GM10266 (cell line): ENCODE data around the gene KCND3.

Experiments used
- DNase-seq: peaks from one replicate; pipeline ENCODE4 v3.0.0; 2012; ENCODE audit errors: extremely low spot score
- CTCF ChIP-seq: IDR thresholded peaks from 2 replicates; pipeline ENCODE4 v1.5.1; 2012; ENCODE audit warnings: mild to moderate bottlenecking, low read depth; ENCODE audit not compliant: control insufficient read depth, insufficient read depth; ENCODE audit errors: missing control alignments

The KCND3 gene

DNA sequence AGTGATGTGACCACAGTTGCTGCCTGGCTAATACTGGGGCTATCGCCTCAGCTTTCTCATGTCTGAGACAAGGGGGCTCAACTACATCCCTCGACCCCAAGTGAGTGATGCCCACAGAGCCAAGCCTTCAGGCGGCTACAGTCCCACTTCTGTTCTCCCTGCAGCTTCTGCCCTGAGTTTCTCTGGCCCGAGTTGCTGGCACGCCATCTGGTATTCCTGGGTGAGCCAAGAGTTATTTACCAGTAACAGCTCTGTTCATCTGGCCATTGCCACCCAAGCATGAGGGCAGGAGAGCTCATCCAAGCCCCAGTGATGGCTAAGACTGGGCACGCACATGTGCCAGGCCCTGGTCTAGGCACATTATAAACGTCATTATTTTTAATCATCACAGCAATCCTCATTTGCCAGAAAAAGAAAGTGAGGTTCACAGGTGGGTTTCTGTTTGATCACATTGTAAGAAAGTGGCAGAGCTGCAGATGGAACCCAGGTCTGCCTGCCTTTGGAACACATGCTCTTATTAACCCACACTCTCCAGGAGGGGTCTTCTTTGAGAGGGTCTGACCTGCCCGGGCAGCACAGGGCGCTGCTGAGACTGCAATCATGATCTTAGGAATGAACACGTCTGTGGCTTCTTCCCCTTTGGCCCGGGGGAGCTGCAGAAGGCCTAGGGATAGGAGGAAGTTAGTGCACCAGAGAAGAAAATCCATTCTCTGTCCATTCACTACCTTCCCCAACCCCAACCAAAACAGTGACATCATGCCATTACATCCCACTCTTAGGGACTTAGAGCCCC is 27.5 kb downstream of the KCND3 start:
- DNase-seq, result no peak
- no peak for TF ChIP-seq CTCF

DNA sequence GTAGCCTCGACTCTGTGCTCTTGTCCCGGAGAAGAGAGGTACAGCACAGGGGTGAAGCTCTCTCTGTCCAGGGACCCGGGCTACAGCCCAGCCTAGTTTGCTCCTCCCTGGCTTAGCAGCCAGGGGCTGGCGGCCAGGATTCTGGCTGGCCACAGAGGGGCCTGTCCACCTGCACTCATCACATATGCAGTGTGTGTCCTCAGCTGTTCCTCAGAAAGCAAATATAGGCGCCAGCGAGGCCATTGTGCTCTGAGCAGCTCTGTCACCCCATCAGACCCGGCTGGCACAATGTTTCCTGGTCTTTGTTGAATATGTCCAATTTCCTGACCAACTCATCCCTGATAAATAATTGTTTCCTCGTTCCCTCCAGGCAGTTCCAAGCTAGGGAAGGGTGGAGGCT is 28.5 kb downstream of the KCND3 start:
- DNase-seq, result no peak
- no peak for TF ChIP-seq CTCF

- no peak for TF ChIP-seq CTCF
- no peak for DNase-seq
Measured at GRCh38 chr1:111959436-111959835, 30.0 kb downstream of the KCND3 start.

- DNase-seq, result no peak
- TF ChIP-seq CTCF, result no peak
Measured at GRCh38 chr1:111958851-111959250, 30.6 kb downstream of the KCND3 start.

DNA sequence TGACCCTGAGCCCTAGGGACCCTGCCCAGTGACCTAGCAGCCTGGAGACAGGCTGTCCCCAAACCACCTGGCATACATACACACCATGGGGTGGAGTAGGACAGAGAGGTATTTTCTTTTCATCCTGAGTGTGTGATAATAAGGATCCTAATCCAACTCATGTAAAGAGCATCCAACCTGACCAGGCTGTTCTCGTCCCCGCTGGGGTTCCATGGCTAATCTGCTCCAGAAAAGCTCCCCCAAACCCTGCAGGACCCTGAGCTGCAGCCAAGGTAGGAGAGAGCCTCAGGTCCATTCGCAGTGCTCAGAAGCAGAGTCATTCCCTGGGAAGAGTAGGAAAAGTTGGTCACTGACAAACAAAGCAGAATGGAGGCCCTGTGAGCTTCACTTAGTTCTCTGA is 31.4 kb downstream of the KCND3 start:
- no peak for DNase-seq
- no peak for TF ChIP-seq CTCF

DNA sequence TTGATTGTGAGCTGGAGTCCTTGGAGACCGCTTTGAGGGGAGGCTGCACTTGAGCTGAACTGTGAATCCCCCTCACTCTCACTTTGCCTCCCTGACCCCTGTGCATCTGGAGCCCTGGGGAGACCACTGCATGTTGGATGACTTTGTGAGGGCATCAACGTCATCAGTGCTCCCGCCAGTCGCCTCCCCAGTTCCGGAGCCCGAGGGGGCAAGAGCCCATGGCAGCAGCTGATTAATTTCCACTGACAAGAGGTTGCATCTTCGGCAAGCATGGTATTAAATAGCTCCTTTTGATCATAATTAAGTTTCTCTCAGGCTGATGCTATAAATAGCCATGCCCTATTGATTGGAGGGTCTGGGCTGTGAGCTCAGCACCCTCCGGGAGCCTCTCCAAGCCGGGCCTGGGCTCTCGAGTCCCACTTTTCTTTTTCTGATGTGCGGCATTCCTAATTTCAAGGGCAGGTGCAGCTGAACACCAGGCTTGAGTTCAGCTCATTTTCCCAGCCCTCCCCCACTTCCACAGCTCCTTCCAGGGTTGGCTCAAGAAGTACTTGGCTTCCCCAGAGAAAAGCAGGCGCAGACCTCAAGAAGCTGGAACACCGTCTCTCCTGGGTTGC is 33.2 kb downstream of the KCND3 start:
- DNase-seq, result no peak
- TF ChIP-seq CTCF, result no peak

GRCh38 chr1:111955755-111956154 is 33.7 kb downstream of the KCND3 start:
- no peak for TF ChIP-seq CTCF
- DNase-seq, result no peak
